GM12878 (cell line): ENCODE measurements around the gene GNB3. TPM values are rescaled to one million over a fixed set of nuclear protein-coding genes. Genes with fewer than 3 reads are reported as not detected.

Source experiments
- ATAC-seq: fragments of 200-7000 bp; cut with Tn5 transposase; 3 replicates; pipeline ENCODE4 v1.9.1; 2020; ENCODE audit warnings: mild to moderate bottlenecking, moderate library complexity
- BruUV-seq: library from RNA; stranded (reverse); fragments of 400-500 nt; replicated peaks from 2 replicates; lab custom pipeline; 2021; lab: Mats Ljungman, UMichigan
- CTCF ChIA-PET: fragments of 300-600 bp; sonication (Branson Sonifier 250); formaldehyde crosslinking; extraction: SDS; loops from one replicate; lab custom pipeline; 2021; ENCODE audit warnings: inconsistent platforms; lab: Yijun Ruan, JAX
- POLR2A ChIA-PET: fragments of 350-600 bp; formaldehyde crosslinking; extraction: SDS; loops from one replicate; lab custom pipeline; 2021; ENCODE audit warnings: inconsistent platforms; lab: Charles Lee
- RAD21 ChIA-PET: fragments of 300-600 bp; sonication (Branson Sonifier 250); formaldehyde crosslinking; loops from one replicate; lab custom pipeline; 2023; ENCODE audit warnings: antibody characterized with exemption; ENCODE audit not compliant: unreplicated experiment; lab: Charles Lee
- SMC1A ChIA-PET: fragments of 300-600 bp; sonication (Branson Sonifier 250); formaldehyde crosslinking; loops from one replicate; lab custom pipeline; 2023; ENCODE audit not compliant: unreplicated experiment, uncharacterized antibody; lab: Charles Lee
- DNase-seq: peaks from one replicate; pipeline ENCODE4 v3.0.0-alpha.2; 2011; ENCODE audit warnings: low read depth, low spot score
- FAIRE-seq: peaks from 3 replicates; lab custom pipeline; 2011; peaks lifted over from hg19 to GRCh38; lab: Jason Lieb, UNC
- H2AFZ ChIP-seq: 2 replicates; pipeline ENCODE4 v1.6.0; 2011; ENCODE audit warnings: low read depth, low read length, control low read depth; ENCODE audit not compliant: control insufficient read depth
- H3K27ac ChIP-seq: 2 replicates; pipeline ENCODE4 v1.5.1; 2011; ENCODE audit warnings: control low read depth; ENCODE audit not compliant: control insufficient read depth, insufficient read depth
- H3K27me3 ChIP-seq, 2 experiments: replicated peaks in 1 of 2; 2 replicates each; pipeline versions ENCODE4 v1.6.0 to v1.6.1; 2011; ENCODE audit warnings: low read length in 1 of 2; ENCODE audit not compliant: control insufficient read depth in 2 of 2, insufficient read depth in 2 of 2
- H3K36me3 ChIP-seq, 2 experiments: 2 replicates each; pipeline ENCODE4 v1.5.1; 2011; ENCODE audit warnings: low read length in 1 of 2; ENCODE audit not compliant: control insufficient read depth in 2 of 2, insufficient read depth in 2 of 2
- H3K4me1 ChIP-seq: 2 replicates; pipeline ENCODE4 v1.6.1; 2011; ENCODE audit warnings: mild to moderate bottlenecking, low read length, moderate library complexity, mixed read lengths; ENCODE audit not compliant: control insufficient read depth, insufficient read depth
- H3K4me2 ChIP-seq: 2 replicates; pipeline ENCODE4 v1.6.0; 2011; ENCODE audit warnings: control low read depth; ENCODE audit not compliant: control insufficient read depth, insufficient read depth
- H3K4me3 ChIP-seq: fragments of 200-600 bp; sonication (generic); 2 replicates; pipeline ENCODE4 v1.5.1; 2016
- H3K79me2 ChIP-seq: 2 replicates; pipeline ENCODE4 v1.6.0; 2011; ENCODE audit warnings: low read length; ENCODE audit not compliant: control insufficient read depth, insufficient read depth
- H3K9ac ChIP-seq: 2 replicates; pipeline ENCODE4 v1.8.0; 2011; ENCODE audit warnings: low read length, control low read depth, mixed read lengths; ENCODE audit not compliant: control insufficient read depth, insufficient read depth
- H3K9me3 ChIP-seq: replicated peaks from 3 replicates; pipeline ENCODE4 v1.5.1; 2011; ENCODE audit warnings: mild to moderate bottlenecking, low read length; ENCODE audit not compliant: control insufficient read depth, insufficient read depth
- H4K20me1 ChIP-seq: 2 replicates; pipeline ENCODE4 v1.6.0; 2011; ENCODE audit not compliant: control insufficient read depth, insufficient read depth
- CHD1 ChIP-seq: IDR thresholded peaks from 2 replicates; pipeline ENCODE4 v1.6.1; 2012; ENCODE audit warnings: low read depth, low read length, improper control_type of control experiment
- IKZF2 ChIP-seq, 2 experiments: fragments of 450-650 bp; IDR thresholded peaks; 2 replicates each; pipeline ENCODE4 v1.6.1; 2017; ENCODE audit warnings: mild to moderate bottlenecking in 2 of 2, moderate library complexity in 2 of 2
- MTA2 ChIP-seq: fragments of 450-650 bp; IDR thresholded peaks from 2 replicates; pipeline ENCODE4 v1.6.1; 2016; ENCODE audit warnings: low read depth, mild to moderate bottlenecking, moderate library complexity
- NBN ChIP-seq: fragments of 450-650 bp; IDR thresholded peaks from 2 replicates; pipeline ENCODE4 v1.6.1; 2016
- RUNX3 ChIP-seq: IDR thresholded peaks from 2 replicates; pipeline ENCODE4 v1.6.1; 2012; ENCODE audit warnings: low read length, inconsistent platforms
- ZNF207 ChIP-seq: fragments of 450-650 bp; IDR thresholded peaks from 2 replicates; pipeline ENCODE4 v1.6.1; 2014; ENCODE audit warnings: antibody characterized with exemption, mild to moderate bottlenecking, borderline replicate concordance
- ZNF622 ChIP-seq: fragments of 450-650 bp; IDR thresholded peaks from 2 replicates; pipeline ENCODE4 v1.6.1; 2017; ENCODE audit warnings: mild to moderate bottlenecking, inconsistent platforms
- ZZZ3 ChIP-seq: IDR thresholded peaks from 2 replicates; pipeline ENCODE4 v1.6.1; 2011; ENCODE audit warnings: low read depth; ENCODE audit not compliant: control insufficient read depth, insufficient read length
- WGBS: methylation state at CpG from one replicate; pipeline ENCODE4 v1.1.6; 2016; ENCODE audit warnings: low lambda C conversion rate; ENCODE audit not compliant: insufficient replicate concordance, insufficient coverage; ENCODE audit errors: missing lambda C conversion rate; 5-methylcytosine and 5-hydroxymethylcytosine counted together
- in situ Hi-C: fragments of 300-500 bp; cut with MboI; formaldehyde crosslinking; loops from 9 replicates; pipeline ENCODE4 v1.14.3; 2018; ENCODE audit warnings: mixed read lengths
- intact Hi-C: fragments of 100-400 bp; cut with micrococcal nuclease; formaldehyde crosslinking; loops from one replicate; pipeline ENCODE4 v1.14.2; 2022; ENCODE audit not compliant: unreplicated experiment
- polyA plus RNA-seq, 11 experiments: library from polyadenylated mRNA; depleted of rRNA in 4 of 11; unstranded in 6 of 11; stranded (reverse) in 5 of 11; fragments of >200 nt; fragmentation: Nextera tagmentation in 4 of 11; fragmentation: Illumina TruSeq in 1 of 11; extraction: Ambion mirVana in 4 of 11; extraction: Trizol in 1 of 11; gene quantifications; 1 replicate in 1 of 11; 2 replicates in 10 of 11; pipeline versions ENCODE4 v1.2.1 to v1.2.3, GENCODE V29; 2011 to 2016; ENCODE audit warnings: inconsistent platforms in 2 of 11, missing spikeins in 2 of 11, low read depth in 1 of 11
- total RNA-seq, 4 experiments: library from RNA; depleted of rRNA in 3 of 4; stranded (reverse); fragments of >200 nt in 3 of 4; fragmentation: Illumina TruSeq in 1 of 4; extraction: Trizol in 1 of 4; gene quantifications; 2 replicates each; pipeline versions ENCODE4 v1.2.1 to v1.2.3, GENCODE V29; 2013 to 2021
- TF ChIP-seq, protein P1 (sequence below), 3 experiments: IDR thresholded peaks in 2 of 3; conservative IDR thresholded peaks in 1 of 3; 2 replicates each; pipeline ENCODE4 v1.5.1; 2011; ENCODE audit warnings: low read depth in 3 of 3, low read length in 3 of 3, mild to moderate bottlenecking in 3 of 3, control low read depth in 2 of 3, moderate library complexity in 2 of 3, inconsistent platforms in 1 of 3, mixed read lengths in 1 of 3; ENCODE audit not compliant: control insufficient read depth in 2 of 3, insufficient read depth in 1 of 3; ENCODE audit errors: extremely low read depth in 1 of 3
- TF ChIP-seq, protein P2 (sequence below): IDR thresholded peaks from 2 replicates; pipeline ENCODE4 v1.6.1; 2011; ENCODE audit warnings: low read depth, mild to moderate bottlenecking, low read length, moderate library complexity, borderline replicate concordance; ENCODE audit errors: extremely low read depth

GNB3 gene
- total and polyA plus RNA-seq, 10 of the 15 experiments (the other 5 are each of a cell fraction or from before 2014, with no cell fraction given), result 0.05 to 1.1 (median 0.36) TPM

DNA sequence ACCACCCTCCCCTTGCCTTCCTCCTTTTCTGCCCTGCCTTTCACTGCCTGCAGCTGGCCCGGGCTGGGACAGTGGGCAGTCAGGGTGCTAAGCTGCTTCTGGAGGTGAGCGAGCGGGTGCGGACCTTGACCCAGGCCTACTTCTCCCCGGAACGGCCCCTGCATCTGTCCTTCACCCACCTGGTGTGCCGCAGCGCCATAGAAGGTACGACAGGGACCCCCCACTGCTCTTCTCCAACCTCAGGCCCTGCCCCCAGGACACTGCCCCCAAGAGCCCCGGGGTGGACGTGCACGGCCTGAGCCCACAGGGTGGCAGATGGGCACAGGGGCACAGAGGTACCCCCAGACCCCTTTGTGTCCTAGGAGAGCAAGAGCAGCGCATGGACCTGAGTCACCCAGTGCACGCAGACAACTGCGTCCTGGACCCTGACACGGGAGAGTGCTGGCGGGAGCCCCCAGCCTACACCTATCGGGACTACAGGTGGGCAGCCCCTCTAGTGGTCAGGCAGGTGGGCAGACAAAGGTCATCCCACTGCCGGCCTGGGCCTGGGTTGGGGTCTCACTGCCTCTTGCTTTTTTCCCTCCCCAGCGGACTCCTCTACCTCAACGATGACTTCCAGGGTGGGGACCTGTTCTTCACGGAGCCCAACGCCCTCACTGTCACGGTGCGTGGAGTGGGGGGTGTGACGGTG is 3.2 kb upstream of the GNB3 start:
- SMC1A ChIA-PET, result interaction anchor here (1.1 to 5.8 kb wide), 2 partner anchors 11 to 84 kb away, joined by 3 to 35 read pairs; partner anchors contain the start of gene MLF2
- RAD21 ChIA-PET, result interaction anchor here (1.1 kb wide), 1 partner anchor 54 kb away, joined by 3 read pairs; no protein-coding TSS in a partner anchor
- in situ Hi-C loops, result no loop called here
- BruUV-seq, result no TSS peak
- 76% methylated on average over 26 of the region's 26 CpGs for WGBS
- H3K4me1 ChIP-seq, result peaks cover 10% of the 10 kb centered on the region
- H3K4me2 ChIP-seq, result no peak overlapping the region
- no peaks in the 10 kb centered on the region for H3K36me3 ChIP-seq
- intact Hi-C loops, result no loop called here
- no peaks in the 10 kb centered on the region for H3K79me2 ChIP-seq
- no peak overlapping the region for H3K4me3 ChIP-seq
- ATAC-seq, result no peak
- no peak overlapping the region for H3K9ac ChIP-seq
- CTCF ChIA-PET, result interaction anchor here (1.1 to 6.8 kb wide), 3 partner anchors 11 to 84 kb away, joined by 4 to 72 read pairs (median 43); partner anchors contain the start of genes CDCA3, MLF2 and USP5
- POLR2A ChIA-PET, result interaction anchor here (0.6 to 1.7 kb wide), 3 partner anchors 11 to 225 kb away, joined by 4 to 9 read pairs (median 5); no protein-coding TSS in a partner anchor
- H3K27me3 ChIP-seq, result no peaks in the 10 kb centered on the region
- H4K20me1 ChIP-seq, result no peaks in the 10 kb centered on the region
- no peak for FAIRE-seq
- no peak overlapping the region for H2AFZ ChIP-seq
- no peak overlapping the region for H3K27ac ChIP-seq
- no peaks in the 10 kb centered on the region for H3K9me3 ChIP-seq
- TF ChIP-seq, protein P1, sequence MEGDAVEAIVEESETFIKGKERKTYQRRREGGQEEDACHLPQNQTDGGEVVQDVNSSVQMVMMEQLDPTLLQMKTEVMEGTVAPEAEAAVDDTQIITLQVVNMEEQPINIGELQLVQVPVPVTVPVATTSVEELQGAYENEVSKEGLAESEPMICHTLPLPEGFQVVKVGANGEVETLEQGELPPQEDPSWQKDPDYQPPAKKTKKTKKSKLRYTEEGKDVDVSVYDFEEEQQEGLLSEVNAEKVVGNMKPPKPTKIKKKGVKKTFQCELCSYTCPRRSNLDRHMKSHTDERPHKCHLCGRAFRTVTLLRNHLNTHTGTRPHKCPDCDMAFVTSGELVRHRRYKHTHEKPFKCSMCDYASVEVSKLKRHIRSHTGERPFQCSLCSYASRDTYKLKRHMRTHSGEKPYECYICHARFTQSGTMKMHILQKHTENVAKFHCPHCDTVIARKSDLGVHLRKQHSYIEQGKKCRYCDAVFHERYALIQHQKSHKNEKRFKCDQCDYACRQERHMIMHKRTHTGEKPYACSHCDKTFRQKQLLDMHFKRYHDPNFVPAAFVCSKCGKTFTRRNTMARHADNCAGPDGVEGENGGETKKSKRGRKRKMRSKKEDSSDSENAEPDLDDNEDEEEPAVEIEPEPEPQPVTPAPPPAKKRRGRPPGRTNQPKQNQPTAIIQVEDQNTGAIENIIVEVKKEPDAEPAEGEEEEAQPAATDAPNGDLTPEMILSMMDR (IDR thresholded peaks at IDR 0.05 in 2 of 3, conservative IDR thresholded peaks at IDR 0.05 in 1 of 3; ENCODE audit: control insufficient read depth in 2 of 3, extremely low read depth in 1 of 3, insufficient read depth in 1 of 3, low read depth in 3 of 3, low read length in 3 of 3), result no peak
- no peak for TF ChIP-seq MTA2
- TF ChIP-seq ZNF622, result no peak
- no peak for TF ChIP-seq CHD1
- no peak for TF ChIP-seq IKZF2 (IDR thresholded peaks at IDR 0.05)
- no peak for TF ChIP-seq ZNF207
- TF ChIP-seq, protein P2, sequence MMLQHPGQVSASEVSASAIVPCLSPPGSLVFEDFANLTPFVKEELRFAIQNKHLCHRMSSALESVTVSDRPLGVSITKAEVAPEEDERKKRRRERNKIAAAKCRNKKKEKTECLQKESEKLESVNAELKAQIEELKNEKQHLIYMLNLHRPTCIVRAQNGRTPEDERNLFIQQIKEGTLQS, result no peak
- TF ChIP-seq ZZZ3, result no peak
- TF ChIP-seq NBN, result no peak
- TF ChIP-seq RUNX3, result no peak
- DNase-seq, result no peak
